Right forelimb (tissue), 1 donor: ENCODE results near the gene THRAP3.
"Not testable (repeated sequence)": the region's sequence is repeated elsewhere in the genome, so short reads cannot be mapped to it uniquely, and the experiment has no call there.

Source experiments
- DNase-seq: peaks from one replicate; pipeline ENCODE4 v3.0.0-alpha.2; 2018

THRAP3 gene, protein sequence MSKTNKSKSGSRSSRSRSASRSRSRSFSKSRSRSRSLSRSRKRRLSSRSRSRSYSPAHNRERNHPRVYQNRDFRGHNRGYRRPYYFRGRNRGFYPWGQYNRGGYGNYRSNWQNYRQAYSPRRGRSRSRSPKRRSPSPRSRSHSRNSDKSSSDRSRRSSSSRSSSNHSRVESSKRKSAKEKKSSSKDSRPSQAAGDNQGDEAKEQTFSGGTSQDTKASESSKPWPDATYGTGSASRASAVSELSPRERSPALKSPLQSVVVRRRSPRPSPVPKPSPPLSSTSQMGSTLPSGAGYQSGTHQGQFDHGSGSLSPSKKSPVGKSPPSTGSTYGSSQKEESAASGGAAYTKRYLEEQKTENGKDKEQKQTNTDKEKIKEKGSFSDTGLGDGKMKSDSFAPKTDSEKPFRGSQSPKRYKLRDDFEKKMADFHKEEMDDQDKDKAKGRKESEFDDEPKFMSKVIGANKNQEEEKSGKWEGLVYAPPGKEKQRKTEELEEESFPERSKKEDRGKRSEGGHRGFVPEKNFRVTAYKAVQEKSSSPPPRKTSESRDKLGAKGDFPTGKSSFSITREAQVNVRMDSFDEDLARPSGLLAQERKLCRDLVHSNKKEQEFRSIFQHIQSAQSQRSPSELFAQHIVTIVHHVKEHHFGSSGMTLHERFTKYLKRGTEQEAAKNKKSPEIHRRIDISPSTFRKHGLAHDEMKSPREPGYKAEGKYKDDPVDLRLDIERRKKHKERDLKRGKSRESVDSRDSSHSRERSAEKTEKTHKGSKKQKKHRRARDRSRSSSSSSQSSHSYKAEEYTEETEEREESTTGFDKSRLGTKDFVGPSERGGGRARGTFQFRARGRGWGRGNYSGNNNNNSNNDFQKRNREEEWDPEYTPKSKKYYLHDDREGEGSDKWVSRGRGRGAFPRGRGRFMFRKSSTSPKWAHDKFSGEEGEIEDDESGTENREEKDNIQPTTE

DNA sequence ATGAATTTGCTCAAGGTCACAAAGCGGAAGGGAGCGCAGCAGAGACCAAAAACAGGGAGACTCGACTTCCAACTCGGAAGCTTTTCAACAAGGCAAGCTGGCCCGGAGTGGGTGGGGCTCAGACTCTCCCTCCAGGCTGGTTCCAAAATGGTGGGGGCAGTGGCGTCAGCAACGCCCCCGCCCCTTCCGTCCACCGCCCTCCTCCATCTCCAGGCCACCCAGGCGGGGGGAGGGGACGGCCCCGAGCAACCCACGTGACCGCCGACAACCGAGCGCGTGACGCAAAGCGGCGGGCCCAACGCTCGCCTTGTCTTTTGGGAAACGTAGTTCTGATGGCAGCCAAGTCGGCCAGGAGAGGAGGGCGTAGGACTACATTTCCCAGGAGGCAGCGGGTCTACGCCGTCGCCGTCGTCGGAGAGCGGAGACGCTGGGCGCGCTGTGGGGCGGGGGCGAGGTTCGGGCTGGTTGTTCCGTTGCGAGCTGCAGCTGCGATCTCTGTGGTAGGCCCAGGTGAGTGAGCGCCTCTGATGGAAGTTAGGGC, at the start of gene THRAP3:
TSS of gene THRAP3 (plus strand) at position 448 of the 541 bp plus-strand sequence. CDS start 58,121 bp downstream, outside the sequence.
- peak; percentile 99 for DNase-seq

DNA sequence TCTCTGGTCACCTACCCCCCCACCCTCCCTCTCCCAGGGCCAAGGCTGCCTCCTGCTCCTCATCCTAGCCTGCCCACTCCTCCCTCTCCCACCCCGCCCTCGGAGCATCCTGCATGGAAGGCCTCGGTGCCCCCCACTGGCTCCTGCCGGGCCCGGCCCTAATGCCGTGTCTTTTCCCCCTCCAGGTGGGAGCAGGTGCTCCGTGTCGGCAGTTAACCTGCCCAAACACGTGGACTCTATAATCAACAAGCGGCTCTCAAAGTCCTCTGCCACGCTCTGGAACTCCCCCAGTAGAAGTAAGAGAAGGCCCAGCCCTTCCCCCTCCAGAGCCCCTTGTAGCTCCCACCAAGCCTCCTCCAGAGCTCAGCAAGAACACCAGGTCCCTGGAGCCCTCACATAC, 49.5 kb upstream of the THRAP3 start:
- DNase-seq = no peak

DNA sequence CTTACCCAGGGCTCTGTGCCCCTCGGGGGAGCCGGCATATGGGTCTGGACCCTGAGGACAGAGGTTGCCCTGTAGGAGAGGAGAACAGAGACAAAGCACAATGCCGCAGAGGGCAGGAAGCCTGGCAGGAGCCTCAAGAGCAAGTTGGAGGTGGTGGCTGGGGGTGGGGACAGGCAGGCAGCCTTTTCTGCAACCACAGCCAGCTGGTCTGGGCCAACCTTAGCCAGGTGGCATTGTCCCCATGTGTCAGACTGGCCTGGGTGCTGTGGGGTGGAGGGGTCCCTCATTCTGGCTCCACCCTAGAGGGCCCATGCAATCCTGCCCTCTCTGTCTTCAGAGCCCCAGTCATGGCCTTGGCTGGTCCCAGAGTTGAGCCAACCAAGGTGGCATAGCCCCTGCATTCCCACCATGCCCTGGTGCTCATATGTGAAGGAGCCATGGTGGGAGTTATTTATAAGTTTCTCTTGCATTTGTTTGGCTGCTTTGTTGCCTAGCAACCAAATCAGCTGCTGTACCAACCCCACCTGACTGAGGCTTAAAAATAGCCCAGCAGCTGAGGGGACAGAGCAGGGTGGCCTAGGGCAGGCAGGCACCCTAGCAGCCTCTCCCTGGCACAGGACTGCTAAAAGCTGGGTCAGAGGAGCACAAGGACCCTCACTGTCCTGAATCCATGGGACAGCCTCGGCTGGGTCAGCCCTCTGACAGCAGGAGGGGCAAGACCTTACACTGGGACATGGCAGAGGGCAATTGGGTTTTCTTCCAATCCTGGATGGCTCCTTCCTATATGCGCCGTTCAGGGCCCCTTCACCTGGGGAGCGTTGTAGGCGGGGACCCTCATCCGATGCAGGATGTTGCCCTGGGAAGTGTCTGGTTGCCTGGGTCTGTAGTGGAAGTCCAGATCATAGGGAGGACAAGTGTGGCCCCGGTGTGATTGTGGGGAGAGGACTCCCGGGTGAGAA, 48.8 kb upstream of the THRAP3 start:
- peak; percentile 57 for DNase-seq

DNA sequence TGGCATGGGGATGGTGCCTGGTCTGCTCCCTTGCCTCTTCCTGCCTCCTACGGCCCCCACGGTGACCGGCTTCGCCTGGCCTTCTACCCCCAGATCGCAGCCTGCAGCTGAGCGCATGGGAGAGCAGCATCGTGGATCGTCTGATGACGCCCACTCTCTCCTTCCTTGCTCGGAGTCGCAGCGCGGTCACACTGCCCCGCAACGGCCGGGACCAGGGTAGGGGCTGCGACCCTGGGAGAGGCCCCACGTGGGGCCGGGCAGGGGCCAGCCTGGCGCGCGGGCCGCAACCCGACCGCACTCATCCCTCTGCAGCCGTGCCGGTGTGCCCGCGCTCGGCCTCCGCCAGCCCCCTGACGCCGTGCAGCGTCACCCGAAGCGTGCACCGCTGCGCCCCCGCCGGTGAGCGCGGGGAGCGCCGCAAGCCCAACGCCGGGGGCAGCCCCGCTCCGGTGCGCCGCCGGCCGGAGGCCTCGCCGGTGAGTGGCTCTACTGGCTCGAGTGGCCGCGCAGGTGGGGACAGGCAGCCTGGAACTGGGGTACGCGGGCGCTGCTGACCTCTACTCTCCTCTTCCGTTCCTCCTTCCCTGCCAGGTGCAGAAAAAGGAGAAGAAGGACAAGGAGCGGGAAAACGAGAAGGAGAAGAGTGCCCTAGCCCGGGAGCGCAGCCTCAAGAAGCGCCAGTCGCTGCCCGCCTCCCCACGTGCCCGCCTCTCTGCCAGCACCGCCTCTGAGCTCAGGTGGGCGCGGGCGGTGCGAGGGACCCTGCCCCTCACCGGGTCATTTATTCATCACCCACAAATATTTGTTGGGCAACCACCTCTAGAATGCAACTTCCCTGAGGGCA, 47.9 kb upstream of the THRAP3 start:
- DNase-seq = no peak

DNA sequence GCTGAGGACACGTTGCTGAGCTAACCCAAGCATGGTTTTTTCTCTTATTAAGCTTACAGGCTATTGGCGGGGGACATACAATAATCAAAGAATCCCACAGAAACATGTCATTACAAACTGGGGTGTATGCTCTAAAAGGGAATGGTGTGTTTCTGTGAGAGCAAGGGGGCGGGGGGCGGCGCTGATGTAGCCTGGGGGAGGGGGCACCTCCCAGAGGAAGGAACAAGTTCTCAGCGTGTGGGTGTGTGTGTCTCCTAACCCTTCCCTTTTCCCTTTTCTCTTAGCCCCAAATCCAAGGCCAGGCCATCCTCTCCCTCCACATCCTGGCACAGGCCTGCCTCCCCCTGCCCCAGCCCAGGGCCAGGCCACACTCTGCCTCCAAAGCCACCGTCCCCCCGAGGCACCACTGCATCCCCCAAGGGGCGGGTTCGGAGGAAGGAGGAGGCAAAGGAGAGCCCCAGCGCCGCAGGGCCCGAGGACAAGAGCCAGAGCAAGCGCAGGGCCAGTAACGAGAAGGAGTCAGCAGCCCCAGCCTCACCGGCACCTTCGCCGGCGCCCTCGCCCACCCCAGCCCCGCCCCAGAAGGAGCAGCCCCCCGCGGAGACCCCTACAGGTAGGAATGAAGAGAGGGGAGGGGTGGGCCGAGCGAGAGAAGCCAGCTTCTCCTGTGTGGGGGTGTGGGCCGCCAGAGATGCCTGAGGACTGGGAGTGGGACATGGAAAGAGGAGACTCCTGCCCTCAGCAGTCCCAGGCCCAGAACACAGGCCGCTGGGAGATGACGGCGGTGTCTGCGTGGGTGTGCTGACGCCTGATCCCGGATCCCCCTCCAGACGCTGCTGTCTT, 46.4 kb upstream of the THRAP3 start:
- DNase-seq = no peak

DNA sequence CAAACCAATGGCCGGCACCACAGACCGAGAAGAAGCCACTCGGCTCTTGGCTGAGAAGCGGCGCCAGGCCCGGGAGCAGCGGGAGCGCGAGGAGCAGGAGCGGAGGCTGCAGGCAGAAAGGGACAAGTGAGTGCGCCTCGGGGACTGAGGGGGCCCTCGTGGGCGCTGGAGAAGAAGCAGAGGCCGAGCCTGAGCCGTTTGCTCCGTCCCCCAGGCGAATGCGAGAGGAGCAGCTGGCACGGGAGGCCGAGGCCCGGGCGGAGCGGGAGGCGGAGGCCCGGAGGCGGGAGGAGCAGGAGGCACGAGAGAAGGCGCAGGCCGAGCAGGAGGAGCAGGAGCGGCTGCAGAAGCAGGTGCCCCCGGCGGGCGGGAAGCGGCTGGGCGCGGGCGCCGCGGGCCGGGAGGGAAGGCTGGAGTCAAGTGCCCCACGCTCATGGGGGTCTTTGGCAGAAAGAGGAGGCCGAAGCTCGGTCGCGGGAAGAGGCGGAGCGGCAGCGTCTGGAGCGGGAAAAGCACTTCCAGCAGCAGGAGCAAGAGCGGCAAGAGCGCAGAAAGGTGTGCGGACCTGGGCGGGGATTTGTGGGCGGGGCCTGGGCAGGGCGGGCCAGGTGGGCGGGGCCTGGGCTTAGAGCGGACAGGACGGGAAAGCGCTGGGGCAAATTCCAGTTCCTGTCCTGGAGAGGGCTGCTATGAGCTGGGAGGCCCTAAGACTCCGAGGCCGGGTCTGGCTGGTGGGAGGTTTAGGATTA, 45.6 kb upstream of the THRAP3 start:
- no peak for DNase-seq

DNA sequence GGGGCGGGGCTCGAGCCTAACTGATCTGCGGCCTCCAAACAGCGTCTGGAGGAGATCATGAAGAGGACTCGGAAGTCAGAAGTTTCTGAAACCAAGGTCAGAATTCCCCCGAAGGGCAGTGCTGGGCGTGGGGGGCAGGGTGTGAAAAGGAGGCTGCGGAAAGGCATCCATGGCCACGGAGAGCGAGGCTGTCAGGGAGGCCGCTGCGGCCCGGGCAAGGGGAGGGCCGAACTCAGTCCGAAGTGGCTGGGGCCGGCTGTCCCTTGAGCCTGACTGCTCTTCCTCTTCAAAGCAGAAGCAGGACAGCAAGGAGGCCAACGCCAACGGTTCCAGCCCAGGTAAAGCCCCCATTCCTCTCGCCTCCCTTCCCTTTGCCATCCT, 45.0 kb upstream of the THRAP3 start:
- no peak for DNase-seq

DNA sequence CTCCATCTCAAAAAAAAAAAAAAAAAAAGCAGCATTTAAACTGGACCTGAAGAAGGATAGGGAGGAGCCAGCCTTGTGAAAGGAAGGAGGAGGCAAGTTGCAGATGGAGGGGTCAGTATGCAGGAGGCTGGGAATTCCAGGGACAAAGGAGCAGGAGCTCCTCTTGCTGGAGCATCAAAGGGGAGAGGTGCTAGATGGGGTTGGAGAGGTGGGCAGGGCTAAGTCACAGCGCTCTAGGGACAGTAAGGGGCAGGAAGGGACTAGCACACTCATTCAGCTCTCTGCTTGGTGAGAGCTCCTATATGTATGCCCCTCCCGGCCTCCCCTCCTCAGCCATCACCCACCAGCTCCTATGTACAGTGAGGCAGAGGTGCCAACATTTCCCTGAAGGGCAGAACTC, 41.5 kb upstream of the THRAP3 start:
- no peak for DNase-seq

DNA sequence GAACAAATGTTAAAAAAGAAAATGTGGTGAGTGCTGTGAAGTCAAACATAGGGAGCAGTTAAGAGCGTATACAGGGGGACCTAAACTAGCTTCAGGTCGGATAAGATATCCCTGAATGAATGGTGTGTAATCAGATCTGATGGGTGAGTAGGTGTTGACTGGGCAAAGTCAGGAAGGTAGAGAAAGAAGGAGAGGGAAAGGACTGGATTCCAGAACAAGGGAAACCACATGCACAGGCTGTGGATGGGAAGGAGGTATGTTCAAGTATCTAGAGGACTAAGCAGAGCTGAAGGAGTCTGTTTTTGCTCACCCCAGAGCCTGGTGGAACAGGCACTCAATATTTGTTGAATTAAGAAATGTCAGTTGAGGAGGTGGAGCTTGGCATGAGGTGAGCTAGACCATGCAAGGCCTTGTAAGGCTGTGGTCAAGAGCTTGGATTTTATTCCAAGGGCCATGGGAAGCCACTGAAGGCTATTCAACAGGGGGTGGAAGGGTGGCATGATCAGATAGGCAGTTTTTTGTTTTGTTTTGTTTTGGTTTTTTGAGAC, 40.9 kb upstream of the THRAP3 start:
- DNase-seq = no peak

DNA sequence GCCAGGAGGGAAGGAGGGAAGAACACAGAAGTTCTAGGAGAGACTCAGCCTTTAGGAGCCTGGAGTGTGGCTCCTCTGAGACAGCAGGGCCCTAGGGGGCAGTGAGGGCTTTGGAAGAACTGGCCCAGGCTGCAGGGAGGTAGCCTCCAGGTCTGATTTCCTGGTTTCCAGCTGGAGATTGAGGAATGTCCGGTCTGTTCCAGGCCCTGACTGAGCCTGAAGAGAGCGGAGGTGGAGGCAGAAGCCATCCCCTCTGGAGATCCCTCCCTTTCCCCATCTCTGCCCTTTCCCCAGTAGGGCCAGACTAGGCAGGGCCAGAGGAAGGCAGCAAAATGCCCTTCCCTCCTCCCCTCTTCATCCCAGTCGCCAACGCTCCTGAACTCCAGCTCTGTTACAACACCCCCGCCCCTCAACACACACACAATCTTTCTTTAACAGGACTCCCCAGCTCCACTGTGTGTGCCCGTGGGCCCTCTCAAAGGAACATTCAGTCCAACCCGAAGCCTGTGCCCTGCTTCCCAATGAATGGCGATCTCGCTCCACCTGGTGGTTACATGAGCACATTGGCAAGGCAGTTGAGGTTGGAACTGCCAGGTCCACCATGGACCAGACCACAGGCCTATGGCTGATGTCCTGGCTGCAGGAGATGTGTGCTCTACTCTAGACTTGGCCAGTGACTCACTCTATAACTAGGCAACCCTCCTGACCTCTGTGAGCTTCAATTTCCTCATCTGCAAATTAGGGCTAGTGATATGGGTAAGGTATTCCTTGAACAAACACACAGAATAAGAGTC, 36.2 kb upstream of the THRAP3 start:
- DNase-seq = peak; percentile 86

DNA sequence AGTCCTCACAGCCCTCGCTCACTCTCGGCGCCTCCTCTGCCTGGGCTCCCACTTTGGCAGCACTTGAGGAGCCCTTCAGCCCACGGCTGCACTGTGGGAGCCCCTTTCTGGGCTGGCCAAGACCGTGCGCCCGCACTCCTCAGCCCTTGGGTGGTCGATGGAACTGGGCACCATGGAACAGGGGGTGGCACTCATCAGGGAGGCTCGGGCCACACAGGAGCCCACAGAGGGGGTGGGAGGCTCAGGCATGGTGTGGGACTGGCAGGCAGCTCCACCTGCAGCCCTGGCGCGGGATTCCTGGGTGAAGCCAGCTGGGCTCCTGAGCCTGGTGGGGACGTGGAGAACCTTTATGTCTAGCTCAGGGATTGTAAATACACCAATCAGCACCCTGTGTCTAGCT, 27.4 kb upstream of the THRAP3 start:
- DNase-seq = not testable (repeated sequence)

DNA sequence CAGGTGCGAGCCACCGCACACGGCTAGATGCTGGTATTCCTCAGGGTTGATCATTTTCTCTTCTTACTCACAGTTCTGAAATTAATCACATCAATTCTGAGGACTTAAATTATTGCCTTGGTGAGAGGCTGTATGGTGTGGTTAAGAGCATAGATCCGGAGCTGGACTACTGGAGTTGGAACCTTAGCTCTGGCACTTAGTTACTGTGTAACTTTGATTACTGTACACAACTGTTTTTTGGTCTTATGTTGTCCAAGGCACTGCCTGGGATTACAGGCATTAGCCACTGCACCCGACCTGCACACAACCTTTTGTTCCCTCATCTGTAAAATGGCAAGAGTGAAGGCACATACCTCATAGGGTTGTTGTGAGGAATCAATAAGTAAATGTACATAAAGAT, 25.6 kb upstream of the THRAP3 start:
- no peak for DNase-seq

DNA sequence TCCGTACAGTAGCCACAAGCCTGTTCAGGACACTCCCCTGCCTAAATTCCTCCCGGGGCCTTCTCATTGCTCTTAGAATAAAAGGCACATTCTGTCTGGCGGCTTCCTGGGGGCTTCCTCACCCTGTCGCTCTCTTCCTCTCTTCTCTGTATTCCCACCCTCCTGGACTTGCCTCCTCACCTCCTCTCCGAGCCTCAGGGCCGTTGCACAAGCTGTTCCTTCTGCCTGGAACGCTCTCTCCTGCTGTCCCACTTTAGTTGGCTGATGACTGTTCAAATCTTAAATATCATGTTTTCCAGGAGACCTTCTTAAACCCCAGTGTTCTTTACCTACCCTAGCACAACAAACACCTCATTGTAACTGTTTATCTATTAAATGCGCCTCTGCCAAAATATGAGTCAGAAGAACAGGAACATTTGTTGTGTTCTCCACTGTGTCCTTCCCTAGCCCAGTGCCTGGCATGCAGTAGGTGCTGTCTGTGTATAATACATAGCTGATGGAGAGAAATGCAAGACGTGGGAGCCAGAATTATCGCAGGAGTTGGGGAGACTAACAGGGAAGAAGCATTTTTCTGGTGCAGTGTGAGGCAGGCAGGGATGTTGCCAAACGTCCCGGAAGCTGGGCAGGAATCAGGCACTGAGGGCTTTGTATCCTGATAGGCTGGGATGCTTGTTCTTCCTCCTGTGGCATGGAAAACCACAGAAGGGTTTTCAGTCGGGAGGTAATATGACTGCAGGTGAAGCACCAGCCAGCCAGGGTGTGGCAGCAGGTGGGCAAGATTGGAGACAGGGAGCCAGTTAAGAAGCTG, 24.1 kb upstream of the THRAP3 start:
- DNase-seq = no peak

DNA sequence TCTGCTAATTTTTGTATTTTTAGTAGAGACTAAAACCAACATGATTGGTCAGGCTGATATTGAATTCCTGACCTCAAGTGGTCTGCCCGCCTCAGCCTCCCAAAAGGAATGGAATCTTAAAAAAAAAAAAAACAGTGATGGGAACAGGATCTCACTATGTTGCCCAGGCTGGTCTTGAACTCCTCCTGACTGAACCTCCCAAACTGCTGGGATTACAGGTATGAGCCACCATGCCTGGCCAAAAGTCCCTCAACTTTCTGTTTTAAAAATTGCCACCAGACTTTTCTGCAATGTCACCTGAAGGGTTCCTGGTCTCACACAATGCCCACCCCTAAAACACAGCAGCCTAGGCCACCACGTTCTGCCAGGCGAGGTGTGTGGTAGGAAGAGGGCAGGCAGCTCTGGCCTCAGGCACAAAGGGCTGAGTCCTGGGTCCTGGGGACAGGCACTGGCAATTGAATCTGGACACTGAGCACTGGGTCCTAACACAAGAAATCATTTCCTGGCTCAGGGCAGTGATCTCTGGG, 21.2 kb upstream of the THRAP3 start:
- DNase-seq = no peak

DNA sequence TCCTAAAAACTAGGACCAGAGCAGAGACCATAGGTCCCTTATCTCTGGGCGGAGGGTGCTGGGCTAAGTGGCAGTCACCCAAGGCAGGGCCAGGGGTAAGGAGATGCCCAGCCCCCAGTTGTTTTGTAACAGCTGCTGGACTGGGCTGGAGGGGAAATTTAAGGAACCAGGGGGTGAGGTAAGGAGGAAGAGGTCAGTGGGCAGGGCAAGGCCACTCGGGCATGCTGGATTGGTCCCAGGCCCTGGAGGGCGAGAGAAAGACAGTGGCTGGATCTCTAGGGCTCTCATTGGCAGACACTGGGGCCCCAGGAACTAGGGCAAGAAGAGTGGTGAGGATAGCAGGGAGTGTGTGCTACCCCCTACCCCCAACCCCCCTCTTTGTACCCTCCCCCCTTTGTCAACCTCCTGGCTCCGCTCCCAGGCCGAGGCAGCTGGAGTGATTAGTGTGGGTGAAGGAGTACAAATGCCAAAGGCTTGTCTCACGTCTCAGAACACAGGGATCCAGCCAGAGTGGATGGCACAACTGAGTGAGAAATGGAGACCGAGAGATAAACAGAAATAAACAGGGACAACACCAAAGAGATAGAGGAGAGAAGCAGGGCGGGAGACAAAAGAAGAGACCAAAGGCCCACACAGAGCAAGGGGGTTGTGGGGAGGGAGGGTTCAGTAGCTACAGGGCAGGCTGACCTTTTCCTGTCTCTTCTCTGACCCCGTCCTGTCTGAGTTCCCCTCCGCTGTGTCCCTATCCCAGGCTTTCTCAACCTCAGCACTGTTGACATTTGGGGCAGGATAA, 20.5 kb upstream of the THRAP3 start:
- peak; percentile 76 for DNase-seq

DNA sequence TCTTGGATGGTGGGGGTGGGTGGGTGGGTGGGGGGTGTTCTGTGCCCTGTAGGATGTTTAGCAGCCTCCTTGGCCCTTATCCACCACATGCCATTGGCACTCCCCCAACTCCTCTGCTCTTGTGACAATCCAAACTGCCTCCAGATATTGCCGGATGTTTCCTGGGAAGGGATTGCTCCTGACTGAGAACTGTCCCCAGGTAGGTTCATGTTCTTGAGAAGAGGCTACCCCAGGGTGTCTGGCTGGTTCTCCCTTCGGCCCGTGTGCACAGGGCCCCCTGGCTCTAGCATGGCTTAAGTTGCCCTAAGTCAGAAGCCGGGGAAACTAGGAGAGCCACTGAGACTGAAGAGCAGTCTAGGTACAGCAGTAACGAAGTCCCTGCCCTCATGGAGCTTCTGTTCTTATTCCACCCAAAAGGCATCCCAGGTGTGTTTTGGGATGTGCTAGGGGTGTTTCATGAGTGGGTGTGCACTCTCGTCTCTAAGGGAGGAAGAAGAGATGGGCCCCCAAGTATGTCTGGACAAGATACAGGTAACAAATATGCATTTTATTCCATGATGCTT, 19.8 kb upstream of the THRAP3 start:
- DNase-seq = no peak
